HepG2 (cell line): ENCODE results near the gene BRMS1. TPM values are rescaled to one million over a fixed set of nuclear protein-coding genes. Genes with fewer than 3 reads are reported as not detected.

Experiments
- ATAC-seq: fragments of 200-7000 bp; cut with Tn5 transposase; 3 replicates; pipeline ENCODE4 v1.9.1; 2020; ENCODE audit warnings: mild to moderate bottlenecking, moderate library complexity
- BruUV-seq: library from RNA; stranded (reverse); fragments of 400-500 nt; replicated peaks from 2 replicates; lab custom pipeline; 2021; lab: Mats Ljungman, UMichigan
- CTCF ChIA-PET: fragments of 300-600 bp; formaldehyde crosslinking; extraction: SDS; loops from one replicate; lab custom pipeline; 2021; ENCODE audit warnings: low total read pairs, inconsistent platforms, low intra/inter-chr PET ratio; lab: Yijun Ruan, JAX
- POLR2A ChIA-PET: fragments of 350-600 bp; sonication (Branson Sonifier 250); formaldehyde crosslinking; loops from one replicate; lab custom pipeline; 2020; ENCODE audit warnings: antibody characterized with exemption, inconsistent platforms; lab: Yijun Ruan, JAX
- DNase-seq: peaks from one replicate; pipeline ENCODE4 v3.0.0-alpha.2; 2015; ENCODE audit warnings: low spot score
- FAIRE-seq: peaks from 3 replicates; lab custom pipeline; 2011; peaks lifted over from hg19 to GRCh38; lab: Jason Lieb, UNC
- H2AFZ ChIP-seq: one replicate; pipeline ENCODE4 v1.6.1; 2011; ENCODE audit warnings: low read length, inconsistent platforms
- H3K27ac ChIP-seq: fragments of 300-600 bp; 3 replicates; pipeline ENCODE4 v1.8.0; 2011; ENCODE audit warnings: mixed run types, mild to moderate bottlenecking, mixed read lengths, low read length, inconsistent platforms; ENCODE audit not compliant: insufficient read depth; ENCODE audit errors: extremely low read length
- H3K27me3 ChIP-seq, 2 experiments: fragments of 200-600 bp in 1 of 2; 2 replicates in 1 of 2; 3 replicates in 1 of 2; pipeline versions ENCODE4 v1.6.0 to v1.8.0; 2011; ENCODE audit warnings: low read length in 2 of 2, mild to moderate bottlenecking in 2 of 2, moderate library complexity in 2 of 2, inconsistent platforms in 1 of 2; ENCODE audit not compliant: insufficient read depth in 2 of 2, control insufficient read depth in 1 of 2
- H3K36me3 ChIP-seq, 2 experiments: fragments of 200-600 bp in 1 of 2; replicated peaks in 1 of 2; 2 replicates in 1 of 2; 3 replicates in 1 of 2; pipeline versions ENCODE4 v1.5.1 to v1.8.0; 2011; ENCODE audit warnings: low read length in 2 of 2, inconsistent platforms in 1 of 2; ENCODE audit not compliant: insufficient read depth in 2 of 2, control insufficient read depth in 1 of 2
- H3K4me1 ChIP-seq: 2 replicates; pipeline ENCODE4 v1.5.1; 2012; ENCODE audit warnings: low read length, inconsistent platforms; ENCODE audit not compliant: insufficient read depth
- H3K4me2 ChIP-seq: 2 replicates; pipeline ENCODE4 v1.6.0; 2011; ENCODE audit warnings: low read depth, low read length, inconsistent platforms
- H3K4me3 ChIP-seq, 3 experiments: fragments of 200-600 bp in 1 of 3; sonication (generic), shearing (Covaris generic) in 1 of 3; replicated peaks in 1 of 3; 2 replicates each; pipeline ENCODE4 v1.5.1; 2011 to 2016; ENCODE audit warnings: low read length in 3 of 3, inconsistent platforms in 2 of 3, low read depth in 2 of 3, mild to moderate bottlenecking in 2 of 3, control low read depth in 1 of 3, mixed read lengths in 1 of 3; ENCODE audit not compliant: insufficient read depth in 1 of 3
- H3K79me2 ChIP-seq: one replicate; pipeline ENCODE4 v1.6.1; 2011; ENCODE audit warnings: low read length, inconsistent platforms; ENCODE audit not compliant: insufficient read depth
- H3K9ac ChIP-seq: 2 replicates; pipeline ENCODE4 v1.6.0; 2011; ENCODE audit warnings: mild to moderate bottlenecking, low read depth, low read length, inconsistent platforms; ENCODE audit not compliant: insufficient read depth
- H3K9me3 ChIP-seq: 2 replicates; pipeline ENCODE4 v1.5.1; 2012; ENCODE audit warnings: mild to moderate bottlenecking, low read length
- H4K20me1 ChIP-seq: 2 replicates; pipeline ENCODE4 v1.6.0; 2011; ENCODE audit warnings: inconsistent platforms, mild to moderate bottlenecking, low read length, moderate library complexity; ENCODE audit not compliant: insufficient read depth
- BRF2 ChIP-seq: sonication (generic); formaldehyde crosslinking; IDR thresholded peaks from 2 replicates; pipeline ENCODE4 v1.8.1; 2022; ENCODE audit warnings: mild to moderate bottlenecking, missing genetic modification reagents
- CBX2 ChIP-seq, 2 experiments: fragments of 200-600 bp in 1 of 2; sonication (generic); formaldehyde crosslinking in 1 of 2; IDR thresholded peaks; 2 replicates each; pipeline versions ENCODE4 v1.7.0 to v1.8.1; 2018 to 2022; ENCODE audit warnings: low read depth in 2 of 2, low read length in 1 of 2, mild to moderate bottlenecking in 1 of 2, missing genetic modification reagents in 1 of 2
- CEBPG ChIP-seq: IDR thresholded peaks from 2 replicates; pipeline ENCODE4 v1.6.1; 2016
- CENPBD1 ChIP-seq: sonication (generic); formaldehyde crosslinking; IDR thresholded peaks from 2 replicates; pipeline ENCODE4 v1.8.0; 2022; ENCODE audit warnings: missing genetic modification reagents, low read depth, mild to moderate bottlenecking, borderline replicate concordance
- CSRNP1 ChIP-seq: sonication (generic); formaldehyde crosslinking; IDR thresholded peaks from 2 replicates; pipeline ENCODE4 v1.8.1; 2023; ENCODE audit warnings: mild to moderate bottlenecking, missing genetic modification reagents
- GLMP ChIP-seq: sonication (generic); formaldehyde crosslinking; IDR thresholded peaks from 2 replicates; pipeline ENCODE4 v1.9.0; 2021; ENCODE audit warnings: missing genetic modification reagents, mild to moderate bottlenecking, borderline replicate concordance
- PAX8 ChIP-seq: sonication (generic); formaldehyde crosslinking; IDR thresholded peaks from 2 replicates; pipeline ENCODE4 v1.8.0; 2022; ENCODE audit warnings: mild to moderate bottlenecking, missing genetic modification reagents, borderline replicate concordance
- PHF20 ChIP-seq: sonication (generic); formaldehyde crosslinking; IDR thresholded peaks from 2 replicates; pipeline ENCODE4 v1.5.0; 2020; ENCODE audit warnings: mild to moderate bottlenecking, missing genetic modification reagents
- SRY ChIP-seq: sonication (generic); formaldehyde crosslinking; IDR thresholded peaks from 2 replicates; pipeline ENCODE4 v1.8.0; 2022; ENCODE audit warnings: mild to moderate bottlenecking, missing genetic modification reagents
- ZBTB10 ChIP-seq: sonication (generic); formaldehyde crosslinking; IDR thresholded peaks from 2 replicates; pipeline ENCODE4 v1.4.0; 2020; ENCODE audit warnings: missing genetic modification reagents, borderline replicate concordance
- ZBTB20 ChIP-seq: sonication (generic); formaldehyde crosslinking; IDR thresholded peaks from 2 replicates; pipeline ENCODE4 v1.8.1; 2023; ENCODE audit warnings: missing genetic modification reagents, low read depth, mild to moderate bottlenecking, borderline replicate concordance
- ZFP90 ChIP-seq: sonication (generic); formaldehyde crosslinking; IDR thresholded peaks from 2 replicates; pipeline ENCODE4 v1.8.0; 2022; ENCODE audit warnings: missing genetic modification reagents, mild to moderate bottlenecking, inconsistent platforms, borderline replicate concordance
- ZNF543 ChIP-seq: sonication (generic); formaldehyde crosslinking; IDR thresholded peaks from 2 replicates; pipeline ENCODE4 v1.4.0; 2020; ENCODE audit warnings: mild to moderate bottlenecking, missing genetic modification reagents
- ZNF737 ChIP-seq: sonication (generic); formaldehyde crosslinking; IDR thresholded peaks from 2 replicates; pipeline ENCODE4 v1.5.0; 2020; ENCODE audit warnings: missing genetic modification reagents, mild to moderate bottlenecking, borderline replicate concordance
- ZNF839 ChIP-seq: sonication (generic); formaldehyde crosslinking; IDR thresholded peaks from 2 replicates; pipeline ENCODE4 v1.4.0; 2020; ENCODE audit warnings: missing genetic modification reagents, mild to moderate bottlenecking, borderline replicate concordance
- WGBS: methylation state at CpG from one replicate; pipeline ENCODE4 v1.1.6; 2017; ENCODE audit warnings: low lambda C conversion rate; 5-methylcytosine and 5-hydroxymethylcytosine counted together
- in situ Hi-C: cut with HindIII; loops from 2 replicates; pipeline ENCODE4 v1.10.0; 2017; ENCODE audit warnings: low pct_unique_long_range_greater_than_20kb; ENCODE audit not compliant: extremely low pct_ligation_motif_present
- intact Hi-C: fragments of 100-400 bp; cut with micrococcal nuclease; formaldehyde crosslinking; loops from one replicate; pipeline ENCODE4 v1.10.0; 2022; ENCODE audit not compliant: unreplicated experiment
- polyA plus RNA-seq, 8 experiments: library from polyadenylated mRNA; depleted of rRNA in 3 of 8; stranded (reverse) in 7 of 8; unstranded in 1 of 8; fragments of >200 nt; fragmentation: Illumina TruSeq in 4 of 8; extraction: Trizol in 4 of 8; gene quantifications; 2 replicates each; pipeline versions ENCODE4 v1.2.1 to v1.2.3, GENCODE V29; 2011 to 2016; ENCODE audit warnings: low read depth in 4 of 8, missing spikeins in 1 of 8, mixed read lengths in 1 of 8; ENCODE audit not compliant: insufficient read depth in 1 of 8
- total RNA-seq, 5 experiments: library from RNA; depleted of rRNA; stranded (reverse); fragments of >200 nt; fragmentation: Illumina TruSeq; extraction: Trizol; gene quantifications; 2 replicates each; pipeline ENCODE4 v1.2.3, GENCODE V29; 2016; ENCODE audit warnings: low read depth in 1 of 5

BRMS1 gene
- total and polyA plus RNA-seq, 2 of the 13 experiments (the other 11 are each of a cell fraction or from before 2014, with no cell fraction given), result 15.8 to 55.7 TPM

- peaks cover 38% of the 10 kb centered on the region for H3K4me1 ChIP-seq
- H3K36me3 ChIP-seq, result no peaks in the 10 kb centered on the region
- ChIA-PET CTCF (interaction anchor here (1.2 to 4.2 kb wide), 7 partner anchors 10 to 78 kb away, joined by 3 to 68 read pairs (median 4); partner anchors contain the start of gene RIN1), POLR2A (interaction anchor here (0.5 to 5.2 kb wide), 19 partner anchors 9 to 769 kb away, joined by 3 to 121 read pairs (median 13); partner anchors contain the start of genes B4GAT1, MRPL11, RBM14 and RBM4)
- DNase-seq (no peak), FAIRE-seq (no peak), ATAC-seq (peak; percentile 5)
- H2AFZ ChIP-seq, result peak overlapping the region; percentile 94
- H4K20me1 ChIP-seq, result no peaks in the 10 kb centered on the region
- H3K27me3 ChIP-seq, result peaks cover 0 to 3% of the 10 kb centered on the region in 2 experiments; a peak in 1 of 5 replicates
- intact Hi-C loops, result loop anchor here (1.0 to 10.0 kb wide), 3 partner anchors 17 to 89 kb away; no protein-coding TSS in a partner anchor
- peak overlapping the region; percentile 57 to 78 (median 59); a peak in 5 of 6 replicates for H3K4me3 ChIP-seq
- peak overlapping the region; percentile 72 for H3K9ac ChIP-seq
- in situ Hi-C loops, result no loop called here
- peak overlapping the region; percentile 97 for H3K27ac ChIP-seq
- BruUV-seq, result no TSS peak
- H3K9me3 ChIP-seq, result no peaks in the 10 kb centered on the region
- peak overlapping the region; percentile 97 for H3K4me2 ChIP-seq
- 49% methylated on average over 4 of the region's 26 CpGs for WGBS
- H3K79me2 ChIP-seq, result no peaks in the 10 kb centered on the region
- no peak for TF ChIP-seq ZBTB20 (CRISPR knock-in tag)
- TF ChIP-seq GLMP (CRISPR knock-in tag), result no peak
- TF ChIP-seq PAX8, result 0 out of 2 replicates have a peak, but pooled peaks have one; percentile 13
- TF ChIP-seq SRY, result 0 out of 2 replicates have a peak, but pooled peaks have one; percentile 1
- TF ChIP-seq ZBTB10 (CRISPR knock-in tag), result no peak
- TF ChIP-seq CSRNP1 (CRISPR knock-in tag), result 0 out of 2 replicates have a peak, but pooled peaks have one; percentile 34
- TF ChIP-seq PHF20 (CRISPR knock-in tag), result no peak
- no peak for TF ChIP-seq BRF2
- no peak for TF ChIP-seq ZNF543 (CRISPR knock-in tag)
- no peak for TF ChIP-seq CBX2 (IDR thresholded peaks at IDR 0.05; ENCODE audit: low read depth, low read length)
- TF ChIP-seq CBX2 (CRISPR knock-in tag; IDR thresholded peaks at IDR 0.05; ENCODE audit: low read depth), result 0 out of 2 replicates have a peak, but pooled peaks have one; percentile 32
- TF ChIP-seq CENPBD1 (CRISPR knock-in tag), result 0 out of 2 replicates have a peak, but pooled peaks have one; percentile 12
- no peak for TF ChIP-seq ZNF839 (CRISPR knock-in tag)
- 0 out of 2 replicates have a peak, but pooled peaks have one; percentile 49 for TF ChIP-seq ZNF737 (CRISPR knock-in tag)
- no peak for TF ChIP-seq CEBPG (CRISPR knock-in tag)
- no peak for TF ChIP-seq ZFP90
Observed at GRCh38 chr11:66311470-66311964, 33.4 kb downstream of the BRMS1 start.
